Right lobe of liver (tissue), 4 donors: ENCODE data around the gene RGS2.

Experiments
- POLR2A ChIP-seq: fragments of 450-650 bp; IDR thresholded peaks from one replicate; pipeline ENCODE4 v1.6.1; 2017; ENCODE audit warnings: antibody characterized with exemption, mild to moderate bottlenecking
- TF ChIP-seq, protein P1 (sequence below), 4 donors: fragments of 200-600 bp in 3 of 4; fragments of 450-650 bp in 1 of 4; IDR thresholded peaks; one replicate each; pipeline versions ENCODE4 v1.5.1 to v1.8.0; 2016 to 2022; ENCODE audit warnings: antibody characterized with exemption in 4 of 4, mild to moderate bottlenecking in 2 of 4
- donor health status: DM: no; HTN: no; CAD: no.
- donor health status: DM: no; HTN: no; CAD: no.
- donor health status: DM: no; HTN: yes; CAD: no.

DNA sequence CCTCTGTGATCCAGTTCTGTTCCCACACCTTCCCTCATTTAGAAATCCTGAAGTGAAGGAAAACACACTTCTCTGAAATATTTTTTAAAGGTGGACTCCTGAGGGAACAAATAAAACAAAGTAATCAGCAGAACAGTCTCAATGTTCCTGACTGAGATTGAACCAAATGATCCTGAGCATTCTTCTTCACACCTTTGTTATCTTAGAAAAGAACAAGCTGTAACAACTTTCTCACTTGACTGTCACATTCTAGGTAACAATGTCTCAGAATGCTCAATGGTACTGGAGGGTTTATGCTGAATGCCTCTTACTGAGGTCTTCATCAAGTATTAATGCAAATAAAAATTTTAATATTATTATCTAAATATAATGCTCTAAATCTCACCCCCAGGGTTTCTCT is 40.4 kb upstream of the RGS2 start:
- TF ChIP-seq, protein P1, sequence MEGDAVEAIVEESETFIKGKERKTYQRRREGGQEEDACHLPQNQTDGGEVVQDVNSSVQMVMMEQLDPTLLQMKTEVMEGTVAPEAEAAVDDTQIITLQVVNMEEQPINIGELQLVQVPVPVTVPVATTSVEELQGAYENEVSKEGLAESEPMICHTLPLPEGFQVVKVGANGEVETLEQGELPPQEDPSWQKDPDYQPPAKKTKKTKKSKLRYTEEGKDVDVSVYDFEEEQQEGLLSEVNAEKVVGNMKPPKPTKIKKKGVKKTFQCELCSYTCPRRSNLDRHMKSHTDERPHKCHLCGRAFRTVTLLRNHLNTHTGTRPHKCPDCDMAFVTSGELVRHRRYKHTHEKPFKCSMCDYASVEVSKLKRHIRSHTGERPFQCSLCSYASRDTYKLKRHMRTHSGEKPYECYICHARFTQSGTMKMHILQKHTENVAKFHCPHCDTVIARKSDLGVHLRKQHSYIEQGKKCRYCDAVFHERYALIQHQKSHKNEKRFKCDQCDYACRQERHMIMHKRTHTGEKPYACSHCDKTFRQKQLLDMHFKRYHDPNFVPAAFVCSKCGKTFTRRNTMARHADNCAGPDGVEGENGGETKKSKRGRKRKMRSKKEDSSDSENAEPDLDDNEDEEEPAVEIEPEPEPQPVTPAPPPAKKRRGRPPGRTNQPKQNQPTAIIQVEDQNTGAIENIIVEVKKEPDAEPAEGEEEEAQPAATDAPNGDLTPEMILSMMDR (IDR thresholded peaks at IDR 0.05): no peak
- no peak for TF ChIP-seq POLR2A
